LNCaP clone FGC (cell line): ENCODE results near the gene IYD.

Experiments used
- DNase-seq: peaks from one replicate; pipeline ENCODE4 v3.0.0-alpha.2; 2011; ENCODE audit warnings: low read depth
- H3K4me3 ChIP-seq: 2 replicates; pipeline ENCODE4 v1.5.1; 2011; ENCODE audit warnings: mild to moderate bottlenecking, low read depth, low read length, control low read depth
- TF ChIP-seq, protein P1 (sequence below): IDR thresholded peaks from 2 replicates; pipeline ENCODE4 v1.5.1; 2012; ENCODE audit warnings: mild to moderate bottlenecking; ENCODE audit not compliant: control insufficient read depth, insufficient read depth; ENCODE audit errors: extremely low read depth

IYD gene

DNA sequence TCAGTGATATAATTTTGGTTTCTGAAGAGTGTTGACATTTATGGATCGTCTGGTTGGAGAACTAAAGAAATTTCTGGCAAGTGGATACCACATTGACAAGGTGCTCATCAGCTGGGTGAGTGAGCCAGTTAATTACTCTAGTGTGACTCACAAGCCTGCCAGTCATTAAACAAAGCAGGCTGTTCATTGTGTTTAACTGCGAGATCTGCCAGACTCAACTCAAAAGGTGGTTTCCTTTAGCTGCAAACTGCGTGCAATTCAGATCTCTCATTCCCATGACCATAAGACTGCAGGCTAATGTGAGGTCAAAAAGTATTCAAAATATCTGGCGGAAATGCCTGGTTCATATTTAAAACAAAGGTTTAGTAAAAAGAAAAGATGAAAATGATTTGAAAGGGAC lies 32.5 kb upstream of the IYD start:
- no peak for DNase-seq
- H3K4me3 ChIP-seq: no peak overlapping the region
- TF ChIP-seq, protein P1, sequence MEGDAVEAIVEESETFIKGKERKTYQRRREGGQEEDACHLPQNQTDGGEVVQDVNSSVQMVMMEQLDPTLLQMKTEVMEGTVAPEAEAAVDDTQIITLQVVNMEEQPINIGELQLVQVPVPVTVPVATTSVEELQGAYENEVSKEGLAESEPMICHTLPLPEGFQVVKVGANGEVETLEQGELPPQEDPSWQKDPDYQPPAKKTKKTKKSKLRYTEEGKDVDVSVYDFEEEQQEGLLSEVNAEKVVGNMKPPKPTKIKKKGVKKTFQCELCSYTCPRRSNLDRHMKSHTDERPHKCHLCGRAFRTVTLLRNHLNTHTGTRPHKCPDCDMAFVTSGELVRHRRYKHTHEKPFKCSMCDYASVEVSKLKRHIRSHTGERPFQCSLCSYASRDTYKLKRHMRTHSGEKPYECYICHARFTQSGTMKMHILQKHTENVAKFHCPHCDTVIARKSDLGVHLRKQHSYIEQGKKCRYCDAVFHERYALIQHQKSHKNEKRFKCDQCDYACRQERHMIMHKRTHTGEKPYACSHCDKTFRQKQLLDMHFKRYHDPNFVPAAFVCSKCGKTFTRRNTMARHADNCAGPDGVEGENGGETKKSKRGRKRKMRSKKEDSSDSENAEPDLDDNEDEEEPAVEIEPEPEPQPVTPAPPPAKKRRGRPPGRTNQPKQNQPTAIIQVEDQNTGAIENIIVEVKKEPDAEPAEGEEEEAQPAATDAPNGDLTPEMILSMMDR: no peak

DNA sequence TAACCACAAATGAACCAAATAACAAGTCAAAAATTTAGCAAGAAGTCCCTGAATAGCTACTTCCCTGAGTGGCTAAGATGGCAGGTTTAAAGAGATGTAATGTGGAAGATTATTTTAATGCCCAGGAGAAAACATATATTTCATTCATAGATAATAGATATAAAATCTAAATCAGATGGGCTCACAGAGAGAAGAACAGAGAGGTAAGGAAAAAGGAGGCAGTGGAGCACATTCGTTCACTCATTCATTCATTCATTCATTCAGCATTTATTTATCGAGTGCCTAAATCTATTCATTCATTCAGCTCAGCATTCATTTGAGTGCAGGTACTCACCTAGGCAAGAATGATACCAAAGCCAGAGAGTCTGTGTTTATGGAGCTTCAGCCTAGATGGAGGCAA lies 32.1 kb upstream of the IYD start:
- no peak for DNase-seq
- no peak overlapping the region for H3K4me3 ChIP-seq
- TF ChIP-seq, protein P1: no peak

DNA sequence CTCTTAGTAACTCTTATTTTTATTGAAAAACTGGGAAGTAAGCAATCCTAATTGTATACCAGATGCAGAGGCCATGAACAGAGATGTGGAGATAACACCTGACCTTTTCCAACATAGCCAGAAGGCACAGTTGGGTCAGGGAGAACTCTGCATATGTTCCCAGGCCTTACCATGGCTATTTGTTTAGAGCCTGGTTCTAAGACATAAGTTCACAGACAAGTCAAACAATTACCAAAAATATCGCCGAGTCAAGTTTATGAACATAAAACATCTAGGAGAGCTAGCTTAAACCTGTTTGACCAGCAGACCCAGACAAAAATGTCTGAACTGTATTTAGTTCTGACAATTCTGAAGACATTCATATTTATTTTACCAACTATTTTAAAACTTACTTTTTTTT lies 26.7 kb upstream of the IYD start:
- no peak for DNase-seq
- no peak overlapping the region for H3K4me3 ChIP-seq
- TF ChIP-seq, protein P1: no peak

DNA sequence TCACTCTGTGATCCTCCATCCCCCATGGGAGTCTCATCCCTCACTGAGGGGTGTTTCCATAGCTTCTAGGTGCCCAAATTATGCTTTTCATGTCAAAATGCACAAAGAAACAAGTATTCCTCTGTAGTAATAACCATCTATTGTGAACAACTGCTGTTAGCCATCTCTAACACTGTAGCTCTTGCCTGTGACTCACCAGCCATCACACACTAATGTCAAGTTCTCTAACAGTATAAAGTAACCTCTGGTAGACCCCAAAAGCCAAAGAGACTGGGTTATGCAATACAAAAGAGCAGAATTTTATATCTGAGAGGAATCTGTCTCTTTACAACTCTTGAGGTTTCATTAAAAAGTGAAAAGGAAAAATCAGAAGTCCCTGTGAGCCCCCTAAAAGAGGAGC lies 25.4 kb upstream of the IYD start:
- DNase-seq: no peak
- H3K4me3 ChIP-seq: no peak overlapping the region
- TF ChIP-seq, protein P1: no peak

DNA sequence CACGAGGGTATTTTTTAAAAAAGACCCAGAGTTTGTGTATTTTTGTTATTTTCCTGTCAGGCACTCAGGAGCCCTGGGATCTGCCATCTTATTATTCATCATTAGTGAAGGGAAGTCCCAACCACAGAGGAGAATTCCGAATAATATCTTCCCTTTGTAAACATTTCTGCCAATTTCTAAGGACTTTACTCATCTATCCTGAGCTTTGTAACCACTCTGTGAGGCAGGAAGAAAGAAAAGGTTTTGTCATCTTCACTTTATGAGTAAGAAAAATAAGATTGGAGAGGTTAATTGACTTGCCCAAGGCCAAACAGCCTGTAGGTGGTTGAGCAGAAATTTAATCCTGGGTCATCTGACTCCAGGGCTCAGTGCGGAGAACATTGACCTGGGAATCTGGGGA lies 23.0 kb upstream of the IYD start:
- no peak for DNase-seq
- no peak overlapping the region for H3K4me3 ChIP-seq

DNA sequence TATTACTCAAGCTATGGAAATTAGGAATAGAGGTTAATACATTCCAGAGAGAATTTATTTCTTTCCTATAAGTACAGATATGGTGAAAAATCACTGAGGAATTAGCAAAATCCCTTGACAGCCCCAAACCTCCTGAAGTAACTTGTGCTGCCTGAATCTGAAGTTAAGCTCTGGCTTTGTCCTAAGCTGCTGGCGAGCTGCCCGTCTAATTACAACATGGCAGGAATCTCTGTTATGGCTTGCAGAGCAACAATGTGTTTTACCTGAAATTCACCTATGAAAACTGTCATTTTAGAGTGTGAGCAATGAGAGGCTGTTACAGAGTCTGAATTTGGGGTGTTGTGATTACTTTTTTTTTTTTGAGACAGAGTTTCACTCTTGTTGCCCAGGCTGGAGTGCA lies 22.5 kb upstream of the IYD start:
- TF ChIP-seq, protein P1: no peak
- DNase-seq: no peak
- no peak overlapping the region for H3K4me3 ChIP-seq

More for the DNA sequence above, 23.0 kb upstream of the IYD start:
- TF ChIP-seq, protein P1: no peak

DNA sequence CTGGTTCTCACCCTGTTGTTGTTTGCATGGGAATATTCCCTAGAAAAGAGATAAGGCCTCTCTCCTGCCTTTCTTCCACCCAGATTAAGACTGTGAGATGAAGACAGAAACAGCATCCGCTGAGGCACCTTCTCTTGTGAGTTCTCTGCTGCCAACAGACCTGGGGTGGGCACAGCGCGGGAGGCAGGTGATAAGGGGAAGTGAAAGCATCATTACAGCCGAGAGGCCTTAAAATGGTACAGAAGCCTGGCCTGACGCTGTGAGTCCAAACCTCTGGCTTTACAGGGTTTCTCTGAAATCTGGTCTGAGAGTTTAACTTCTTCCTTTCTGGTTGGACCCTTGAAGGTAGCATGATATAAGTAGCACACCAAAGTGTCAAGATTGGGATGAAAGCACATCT lies 21.0 kb upstream of the IYD start:
- no peak for DNase-seq
- TF ChIP-seq, protein P1: no peak
- H3K4me3 ChIP-seq: no peak overlapping the region
